ENCODE data around the gene CLIP3. TPM values are rescaled to one million over a fixed set of nuclear protein-coding genes. Genes with fewer than 3 reads are reported as not detected.

Gene CLIP3
- total RNA-seq, 1 experiment from 2014 or later = 1.5 TPM

DNA sequence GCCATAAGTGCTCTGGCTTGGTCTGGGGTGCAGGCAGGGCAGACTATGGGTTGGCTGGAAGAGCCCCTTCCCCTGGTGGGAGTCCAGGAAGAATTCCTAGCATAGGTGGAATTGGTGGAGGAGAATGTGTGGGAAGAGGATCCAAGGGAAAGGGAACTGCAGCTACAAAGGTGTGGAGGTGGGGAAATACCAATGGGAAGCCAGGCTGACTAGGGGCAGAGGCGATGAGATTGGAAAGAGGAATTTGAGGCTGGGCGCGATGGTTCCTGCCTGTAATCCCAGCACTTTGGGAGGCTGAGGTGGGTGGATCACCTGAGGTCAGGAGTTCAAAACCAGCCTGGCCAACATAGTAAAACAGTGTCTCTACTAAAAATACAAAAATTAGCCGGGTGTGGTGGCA is 42.5 kb downstream of the CLIP3 start:
- Histone ChIP-seq H3K27me3 (ENCODE audit: insufficient read depth, low read length) (no peaks in the 10 kb centered on the region), H3K36me3 (ENCODE audit: control insufficient read depth in 1 of 2, insufficient read depth in 2 of 2, low read length in 2 of 2) (no peaks in the 10 kb centered on the region), H2AFZ (ENCODE audit: low read depth, low read length, poor library complexity, severe bottlenecking) (no peak overlapping the region), H3K79me2 (ENCODE audit: insufficient read depth, low read length) (no peaks in the 10 kb centered on the region; the same call in 1 of the 2 replicates), H3K9me3 (ENCODE audit: control insufficient read depth in 1 of 2, insufficient read depth in 1 of 2, low read depth in 1 of 2, low read length in 2 of 2) (no peaks in the 10 kb centered on the region), H3K4me1 (ENCODE audit: control insufficient read depth in 1 of 2, insufficient read depth in 2 of 2, low read length in 2 of 2) (peaks cover 12 to 27% of the 10 kb centered on the region in 2 experiments; a peak in 3 of 4 replicates), H3K27ac (ENCODE audit: low read depth, low read length) (no peak overlapping the region), H3K4me3 (replicated peaks in 1 of 2; ENCODE audit: low read depth in 1 of 2, low read length in 2 of 2) (no peak overlapping the region), H4K20me1 (ENCODE audit: insufficient read depth) (no peaks in the 10 kb centered on the region), H3K9me2 (ENCODE audit: insufficient read depth) (no peaks in the 10 kb centered on the region), H3K9ac (ENCODE audit: low read length) (no peak overlapping the region), H3K4me2 (ENCODE audit: low read length) (no peak overlapping the region)
- DNase-seq (ENCODE audit: low read depth, low spot score) = no peak
- BruUV-seq (replicated peaks) = no TSS peak
- intact Hi-C loops (cut with micrococcal nuclease) = no loop called here
- ChIA-PET POLR2A (no interaction called here), RAD21 (ENCODE audit: low non-redundant PET in 1 of 2, low total read pairs in 2 of 2, uncharacterized antibody in 2 of 2, unreplicated experiment in 2 of 2) (no interaction called here), CTCF (no interaction called here)
- ATAC-seq = no peak
- TF ChIP-seq EZH2 (IDR thresholded peaks at IDR 0.05) (no peak), ELF1 (IDR thresholded peaks at IDR 0.05; ENCODE audit: borderline replicate concordance, low read depth) (no peak), POLR2A (IDR thresholded peaks at IDR 0.05; ENCODE audit: borderline replicate concordance, extremely low read depth, insufficient read depth, insufficient read length) (no peak), SRF (IDR thresholded peaks at IDR 0.05; ENCODE audit: low read depth) (no peak), JUND (IDR thresholded peaks at IDR 0.05) (no peak), RAD21 (IDR thresholded peaks at IDR 0.05; ENCODE audit: low read depth) (no peak), SP1 (IDR thresholded peaks at IDR 0.05; ENCODE audit: low read depth) (no peak), YY1 (IDR thresholded peaks at IDR 0.05; ENCODE audit: extremely low read depth, insufficient replicate concordance, low read depth, low read length) (no peak), EGR1 (IDR thresholded peaks at IDR 0.05; ENCODE audit: low read depth) (no peak), FOSL1 (IDR thresholded peaks at IDR 0.05; ENCODE audit: low read depth) (no peak), SIN3A (IDR thresholded peaks at IDR 0.05; ENCODE audit: low read depth) (no peak), CEBPB (IDR thresholded peaks at IDR 0.05; ENCODE audit: low read depth) (no peak), POLR2AphosphoS5 (IDR thresholded peaks at IDR 0.05; ENCODE audit: low read depth, low read length) (no peak)
- TF ChIP-seq, protein P1, sequence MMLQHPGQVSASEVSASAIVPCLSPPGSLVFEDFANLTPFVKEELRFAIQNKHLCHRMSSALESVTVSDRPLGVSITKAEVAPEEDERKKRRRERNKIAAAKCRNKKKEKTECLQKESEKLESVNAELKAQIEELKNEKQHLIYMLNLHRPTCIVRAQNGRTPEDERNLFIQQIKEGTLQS (IDR thresholded peaks at IDR 0.05) = no peak
- TF ChIP-seq, protein P2, sequence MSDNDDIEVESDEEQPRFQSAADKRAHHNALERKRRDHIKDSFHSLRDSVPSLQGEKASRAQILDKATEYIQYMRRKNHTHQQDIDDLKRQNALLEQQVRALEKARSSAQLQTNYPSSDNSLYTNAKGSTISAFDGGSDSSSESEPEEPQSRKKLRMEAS (IDR thresholded peaks at IDR 0.05) = no peak
- TF ChIP-seq, protein P3, sequence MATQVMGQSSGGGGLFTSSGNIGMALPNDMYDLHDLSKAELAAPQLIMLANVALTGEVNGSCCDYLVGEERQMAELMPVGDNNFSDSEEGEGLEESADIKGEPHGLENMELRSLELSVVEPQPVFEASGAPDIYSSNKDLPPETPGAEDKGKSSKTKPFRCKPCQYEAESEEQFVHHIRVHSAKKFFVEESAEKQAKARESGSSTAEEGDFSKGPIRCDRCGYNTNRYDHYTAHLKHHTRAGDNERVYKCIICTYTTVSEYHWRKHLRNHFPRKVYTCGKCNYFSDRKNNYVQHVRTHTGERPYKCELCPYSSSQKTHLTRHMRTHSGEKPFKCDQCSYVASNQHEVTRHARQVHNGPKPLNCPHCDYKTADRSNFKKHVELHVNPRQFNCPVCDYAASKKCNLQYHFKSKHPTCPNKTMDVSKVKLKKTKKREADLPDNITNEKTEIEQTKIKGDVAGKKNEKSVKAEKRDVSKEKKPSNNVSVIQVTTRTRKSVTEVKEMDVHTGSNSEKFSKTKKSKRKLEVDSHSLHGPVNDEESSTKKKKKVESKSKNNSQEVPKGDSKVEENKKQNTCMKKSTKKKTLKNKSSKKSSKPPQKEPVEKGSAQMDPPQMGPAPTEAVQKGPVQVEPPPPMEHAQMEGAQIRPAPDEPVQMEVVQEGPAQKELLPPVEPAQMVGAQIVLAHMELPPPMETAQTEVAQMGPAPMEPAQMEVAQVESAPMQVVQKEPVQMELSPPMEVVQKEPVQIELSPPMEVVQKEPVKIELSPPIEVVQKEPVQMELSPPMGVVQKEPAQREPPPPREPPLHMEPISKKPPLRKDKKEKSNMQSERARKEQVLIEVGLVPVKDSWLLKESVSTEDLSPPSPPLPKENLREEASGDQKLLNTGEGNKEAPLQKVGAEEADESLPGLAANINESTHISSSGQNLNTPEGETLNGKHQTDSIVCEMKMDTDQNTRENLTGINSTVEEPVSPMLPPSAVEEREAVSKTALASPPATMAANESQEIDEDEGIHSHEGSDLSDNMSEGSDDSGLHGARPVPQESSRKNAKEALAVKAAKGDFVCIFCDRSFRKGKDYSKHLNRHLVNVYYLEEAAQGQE (IDR thresholded peaks at IDR 0.05; ENCODE audit: low read depth) = no peak

Data from HCT116 (cell line).